CD4-positive, alpha-beta T cell treated with Interleukin-6 at 100 ng/mL for 8 hours (primary cell): ENCODE results near the gene DCHS1.
A peak's percentile ranks its signal among the peaks of the same experiment; 100 is the strongest.

Experiments used
- DNase-seq: peaks from one replicate; pipeline ENCODE4 v3.0.0-alpha.2; 2020; ENCODE audit warnings: mixed read lengths, low spot score

DCHS1 gene

DNA sequence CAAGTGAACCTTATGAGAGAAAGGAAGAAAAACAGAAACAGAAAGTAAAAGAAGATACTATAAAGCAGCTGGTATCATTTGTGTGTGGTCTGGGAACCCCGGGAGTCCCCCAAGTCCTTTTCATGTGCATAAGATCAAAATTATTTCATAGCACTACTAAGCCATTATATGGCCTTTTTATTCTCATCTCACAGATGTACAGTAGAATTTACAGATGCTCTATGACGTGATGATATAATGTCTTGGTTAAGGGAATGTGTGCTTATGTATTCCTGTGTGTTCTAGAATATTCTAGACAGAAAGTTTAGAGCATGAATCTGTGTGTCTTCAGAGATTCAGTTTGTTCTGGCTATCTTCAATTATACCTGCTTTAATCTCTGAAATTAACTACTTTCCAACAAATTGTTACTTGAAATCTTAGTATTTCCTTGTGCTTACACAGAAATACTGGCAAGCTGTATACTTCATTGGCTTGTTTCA lies 27.8 kb downstream of the DCHS1 start:
- DNase-seq, result peak; percentile 29

DNA sequence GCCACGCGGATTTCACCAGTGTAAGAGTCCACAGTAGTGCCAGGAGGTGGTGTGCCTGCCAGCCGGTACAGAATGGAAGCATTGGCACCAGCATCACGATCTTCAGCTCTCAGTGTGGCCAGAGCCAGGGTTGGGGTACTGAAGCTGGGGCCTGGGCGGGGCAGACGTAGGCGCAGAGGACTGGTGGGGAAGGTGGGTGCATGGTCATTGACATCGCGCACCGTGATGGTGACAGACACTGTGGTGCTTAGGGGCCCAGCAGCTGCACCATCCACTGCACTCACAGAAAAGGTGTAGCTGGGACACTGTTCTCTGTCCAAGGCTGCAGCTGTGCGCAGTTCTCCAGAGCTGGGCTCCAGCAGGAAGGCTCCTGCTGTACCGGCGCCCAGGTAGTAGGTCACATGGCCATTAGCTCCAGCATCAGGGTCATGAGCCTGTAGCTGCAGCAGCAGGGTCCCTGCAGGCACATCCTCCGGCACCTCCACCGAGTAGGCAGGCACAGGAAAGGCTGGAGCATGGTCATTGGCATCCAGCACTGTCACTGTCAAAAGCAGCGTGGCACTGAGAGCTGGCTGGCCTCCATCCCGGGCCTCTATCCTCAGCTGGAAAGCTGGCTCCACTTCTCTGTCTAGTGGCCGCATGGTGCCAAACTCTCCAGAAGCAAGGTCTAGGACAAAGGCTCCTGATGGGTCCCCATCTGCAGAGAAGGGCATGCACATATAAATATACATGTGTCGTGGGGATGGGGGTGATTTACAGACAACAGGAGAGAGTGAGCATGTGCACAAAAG lies 28.4 kb downstream of the DCHS1 start:
- no peak for DNase-seq

DNA sequence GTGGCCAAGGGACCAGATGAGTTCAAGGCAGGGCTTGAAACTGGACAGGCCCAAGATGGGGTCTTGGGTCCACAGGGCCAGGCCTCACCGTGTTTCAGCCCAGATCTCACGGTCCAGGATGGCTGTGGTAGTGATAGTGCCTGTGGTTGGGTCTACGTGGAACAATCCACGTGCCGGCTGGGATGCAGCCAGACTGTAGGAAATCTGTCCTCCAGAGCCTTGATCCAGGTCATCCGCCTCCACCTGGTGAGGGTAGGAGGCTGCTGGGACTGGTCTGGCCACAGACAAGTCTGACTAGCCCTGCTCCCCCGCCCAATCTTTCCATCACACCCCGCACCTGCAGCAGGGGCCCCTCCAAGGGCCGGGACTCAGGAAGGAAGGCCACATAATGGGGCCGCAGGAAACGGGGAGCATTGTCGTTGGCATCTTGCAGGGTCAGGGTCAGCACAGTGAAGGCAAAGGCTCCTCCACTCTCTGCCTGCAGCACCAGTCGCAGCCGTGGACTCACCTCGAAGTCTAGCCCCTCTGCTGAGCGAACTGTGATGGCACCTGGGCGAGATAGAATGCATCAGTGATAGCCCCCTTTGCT lies 29.7 kb downstream of the DCHS1 start:
- no peak for DNase-seq

DNA sequence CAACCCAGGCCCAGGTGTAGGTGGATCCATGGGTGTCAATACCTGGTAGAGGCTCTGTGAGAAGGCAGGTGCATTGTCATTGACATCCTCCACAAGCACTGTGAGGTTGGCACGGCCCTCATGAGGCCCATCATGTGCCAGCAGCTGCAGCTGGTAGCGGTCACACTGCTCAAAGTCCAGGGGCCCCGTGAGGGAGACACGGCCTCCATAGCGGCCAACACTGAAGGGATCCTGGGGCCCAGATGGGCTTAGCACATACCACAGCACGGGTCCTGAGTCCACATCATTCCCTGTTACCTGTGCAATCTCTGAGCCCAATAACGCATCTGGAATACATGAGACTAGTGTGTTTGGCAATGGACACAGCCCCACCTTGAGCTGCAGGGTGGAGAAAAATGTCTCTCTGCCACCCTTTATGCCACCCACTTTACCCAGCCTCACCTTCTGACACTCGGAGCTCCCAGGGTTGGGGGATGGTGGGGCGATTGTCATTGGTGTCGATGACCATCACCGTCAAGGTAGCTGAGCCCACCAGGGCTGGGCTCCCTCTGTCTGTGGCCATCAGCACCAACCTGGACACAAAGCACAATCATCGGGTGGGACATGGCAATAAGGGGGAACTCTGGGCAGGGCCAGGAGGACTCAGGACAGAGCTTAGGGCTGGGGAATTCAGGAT lies 30.3 kb downstream of the DCHS1 start:
- no peak for DNase-seq

DNA sequence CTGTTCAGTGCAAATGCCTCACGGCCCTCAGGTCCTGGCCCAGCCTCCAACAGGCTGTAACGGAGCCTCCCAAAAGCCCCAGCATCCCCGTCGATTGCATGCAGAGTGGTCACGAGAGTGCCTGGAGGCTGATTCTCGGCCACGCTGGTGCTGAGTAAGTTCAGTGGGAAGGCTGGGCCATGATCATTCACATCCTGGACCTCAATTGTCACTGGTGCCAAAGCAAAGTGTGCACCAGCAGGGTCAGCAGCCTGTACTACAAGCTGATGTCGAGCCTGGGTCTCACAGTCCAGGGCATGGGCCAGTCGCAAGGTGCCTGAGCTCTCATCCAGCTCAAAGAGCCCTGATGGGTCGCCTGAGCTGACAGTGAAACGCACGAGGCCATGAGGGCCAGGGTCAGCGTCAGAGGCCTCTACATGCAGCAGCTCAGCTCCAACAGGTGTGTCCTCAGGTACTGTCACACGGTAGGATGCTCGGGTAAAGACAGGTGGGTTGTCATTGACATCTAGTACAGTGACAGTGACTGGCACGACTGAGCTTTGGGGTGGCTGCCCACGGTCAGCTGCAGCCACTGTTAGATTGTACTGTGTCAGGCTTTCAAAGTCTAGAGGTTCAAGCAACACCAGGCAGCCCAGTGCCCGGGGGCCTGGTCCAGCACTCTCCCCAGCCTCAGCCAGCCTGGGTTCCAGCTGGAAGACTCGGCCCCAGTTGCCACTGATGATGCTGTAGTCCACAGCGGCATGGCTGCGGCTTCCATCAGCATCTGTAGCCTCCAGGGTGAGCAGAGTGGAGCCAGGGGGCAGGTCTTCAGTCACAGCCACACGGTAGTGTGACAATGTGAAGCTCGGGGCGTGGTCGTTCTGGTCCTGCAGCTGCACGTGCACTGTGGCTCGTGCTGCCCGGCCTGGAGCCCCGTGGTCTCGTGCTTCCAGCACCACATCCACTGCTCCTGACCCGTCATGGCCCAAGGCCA lies 31.9 kb downstream of the DCHS1 start:
- DNase-seq, result no peak

DNA sequence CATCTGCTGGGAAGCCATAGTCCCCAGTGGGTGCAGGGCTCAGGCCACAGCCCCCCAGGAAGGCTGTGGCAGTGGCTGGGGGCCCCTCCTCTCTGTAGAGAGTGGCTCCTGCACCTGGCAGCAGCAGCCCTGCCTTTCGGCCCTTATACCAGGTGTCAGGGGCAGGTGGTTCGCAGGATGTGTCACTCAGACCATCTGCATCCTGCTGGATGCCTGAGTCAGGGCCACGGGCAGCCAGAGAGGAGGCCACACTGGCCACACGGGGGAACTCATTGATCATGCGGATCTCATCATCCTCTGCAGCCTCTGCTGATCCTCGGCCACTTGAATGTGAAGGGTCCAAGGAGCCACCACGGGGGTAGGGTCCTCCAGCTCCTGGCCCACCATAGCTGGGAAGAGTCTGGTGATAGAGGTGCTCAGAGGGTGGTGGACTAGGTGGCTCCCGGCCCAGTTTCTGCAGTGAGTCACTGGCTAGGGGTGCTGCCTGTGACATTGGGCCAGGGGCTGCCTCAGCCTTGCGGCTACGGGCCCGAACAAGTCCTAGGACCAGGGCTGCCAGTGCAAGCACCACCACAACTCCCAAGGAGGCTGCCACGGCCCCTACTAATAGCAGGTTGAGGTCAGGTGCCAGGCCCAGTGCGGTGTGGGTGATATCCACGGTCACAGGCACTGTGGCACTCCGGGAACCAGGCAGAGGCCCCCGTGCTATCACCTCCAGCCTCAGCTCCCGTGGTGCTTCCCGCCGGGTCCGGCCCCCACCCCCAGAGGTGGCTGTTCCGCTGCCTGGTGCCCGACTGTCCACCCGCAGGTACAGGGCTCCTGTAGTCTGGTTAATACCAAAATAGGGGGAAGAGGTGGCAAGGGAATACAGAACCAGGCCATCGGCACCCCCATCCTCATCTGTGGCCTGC lies 33.1 kb downstream of the DCHS1 start:
- no peak for DNase-seq

DNA sequence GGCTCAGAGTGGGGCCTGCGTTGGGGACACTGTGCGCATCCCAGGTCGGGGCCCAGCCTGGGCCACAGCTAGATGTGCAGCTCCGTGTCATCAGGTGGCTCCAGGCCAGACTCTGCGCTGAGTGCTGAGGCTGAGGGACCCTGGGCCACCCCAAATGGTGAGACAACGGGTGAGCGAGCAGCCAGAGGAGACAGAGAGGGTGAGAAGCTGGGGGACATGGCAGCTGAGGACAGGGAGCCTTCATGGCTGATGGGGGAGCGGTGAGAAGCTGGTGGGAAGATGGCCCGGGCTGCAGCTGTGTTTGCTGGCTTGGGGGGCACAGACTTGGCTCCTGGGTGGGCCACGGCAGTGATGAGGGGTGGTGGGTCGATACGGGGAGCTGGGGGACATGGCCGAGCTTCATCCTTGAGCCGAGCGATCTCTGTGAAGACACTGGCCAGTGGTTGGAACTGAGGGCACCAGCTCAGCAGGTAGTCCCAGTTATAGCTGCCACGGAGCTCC lies 33.8 kb downstream of the DCHS1 start:
- no peak for DNase-seq

DNA sequence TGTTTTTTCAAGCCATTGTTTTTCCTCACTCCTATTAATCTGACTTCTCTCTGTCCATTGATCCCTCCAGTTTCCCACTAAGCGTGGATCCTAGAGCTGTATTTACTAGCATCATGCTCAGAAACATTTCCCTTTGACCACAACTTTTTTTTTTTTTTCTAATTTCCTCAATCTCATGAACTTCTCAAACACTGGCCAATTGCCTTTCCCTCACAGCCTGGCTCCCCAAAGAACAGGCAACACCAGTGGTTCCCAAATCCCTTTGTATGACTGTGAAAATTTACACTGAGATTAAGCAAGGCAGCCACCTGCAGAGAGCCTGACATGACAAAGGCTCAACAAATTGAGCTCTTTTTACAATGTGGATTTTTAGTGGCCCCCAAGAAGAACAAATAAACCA lies 35.0 kb downstream of the DCHS1 start:
- DNase-seq, result no peak

DNA sequence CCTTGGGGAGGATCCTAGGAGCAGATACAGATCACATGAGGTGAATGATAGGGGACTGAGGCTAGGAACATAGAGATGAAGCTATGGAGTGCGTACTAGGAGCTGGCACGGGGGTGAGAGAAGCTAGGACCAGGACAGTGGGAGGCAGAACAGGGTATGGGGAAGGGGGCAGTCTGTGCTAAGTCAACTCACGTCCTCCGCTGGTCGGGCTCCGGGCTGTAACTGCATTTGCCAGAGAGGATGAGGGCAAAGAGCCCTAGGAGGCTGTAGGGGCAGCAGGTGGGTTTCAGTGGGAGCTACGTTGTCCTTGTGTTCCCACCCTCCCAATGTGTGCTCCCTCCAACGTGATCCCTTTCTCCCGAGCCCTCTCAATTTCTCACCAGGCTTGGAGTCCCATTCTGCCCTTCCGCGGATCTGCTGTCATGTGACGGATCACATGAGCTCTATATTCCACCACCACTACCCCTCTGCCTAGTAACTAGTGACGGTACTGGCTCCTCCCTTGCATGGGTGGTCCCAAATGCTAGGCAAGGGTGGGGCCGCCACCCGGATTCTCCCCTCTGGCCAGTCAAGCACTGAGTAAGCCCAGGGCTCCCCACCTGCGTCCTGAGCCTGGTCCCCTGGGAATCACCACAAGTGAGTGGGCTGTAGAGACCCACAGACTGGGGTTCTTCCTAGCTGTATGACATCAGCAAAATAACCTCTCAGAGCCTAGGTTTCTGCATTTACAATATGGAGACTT lies 36.4 kb downstream of the DCHS1 start, which contains the start of gene TPP1:
Gene TPP1 (minus strand): TSS at position 419 of the 742 bp plus-strand sequence. CDS start 22 bp downstream, at position 397.
- peak; percentile 89 for DNase-seq

DNA sequence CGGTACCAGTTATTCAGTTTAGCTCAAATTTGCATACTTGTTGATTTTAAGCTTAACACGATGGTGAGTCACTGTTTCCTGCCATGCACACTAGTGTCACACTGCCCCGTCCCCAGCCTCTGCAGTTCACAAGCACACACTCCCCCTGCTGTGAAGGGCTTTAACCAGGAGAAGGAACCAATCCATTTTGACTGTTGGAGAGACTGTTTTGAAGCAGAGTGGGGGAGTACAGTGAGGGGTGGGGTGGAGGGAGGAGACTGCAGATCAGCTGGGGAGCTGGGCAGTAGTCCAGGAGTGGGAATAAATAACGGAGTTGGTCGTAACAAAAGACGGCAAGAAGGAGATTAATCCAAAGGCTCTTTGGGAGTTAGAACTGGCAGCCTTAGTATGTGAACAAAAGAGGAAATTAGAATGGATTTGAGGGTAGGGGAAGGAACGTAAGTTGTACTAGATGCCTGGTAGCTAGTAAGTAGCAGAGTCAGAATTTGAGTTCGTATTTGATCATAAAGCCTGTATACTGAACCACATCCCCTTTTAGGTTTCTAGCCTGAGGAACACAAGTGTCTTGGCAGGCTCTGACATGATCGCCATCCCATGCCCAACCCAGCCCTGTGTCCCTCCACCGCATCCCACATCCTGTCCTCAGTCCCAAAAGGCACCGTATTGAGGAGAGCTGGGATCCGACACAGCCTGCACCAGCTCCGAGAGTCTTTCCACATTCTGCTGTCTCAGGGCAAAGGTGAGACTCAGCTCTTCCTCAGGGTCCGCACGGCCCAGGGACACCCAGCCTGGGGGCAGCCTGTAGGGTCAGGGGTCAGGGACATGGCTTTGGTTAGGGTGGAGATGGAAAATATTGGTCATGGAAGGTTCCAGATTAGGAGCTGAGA lies 37.2 kb downstream of the DCHS1 start:
- DNase-seq, result peak; percentile 80

DNA sequence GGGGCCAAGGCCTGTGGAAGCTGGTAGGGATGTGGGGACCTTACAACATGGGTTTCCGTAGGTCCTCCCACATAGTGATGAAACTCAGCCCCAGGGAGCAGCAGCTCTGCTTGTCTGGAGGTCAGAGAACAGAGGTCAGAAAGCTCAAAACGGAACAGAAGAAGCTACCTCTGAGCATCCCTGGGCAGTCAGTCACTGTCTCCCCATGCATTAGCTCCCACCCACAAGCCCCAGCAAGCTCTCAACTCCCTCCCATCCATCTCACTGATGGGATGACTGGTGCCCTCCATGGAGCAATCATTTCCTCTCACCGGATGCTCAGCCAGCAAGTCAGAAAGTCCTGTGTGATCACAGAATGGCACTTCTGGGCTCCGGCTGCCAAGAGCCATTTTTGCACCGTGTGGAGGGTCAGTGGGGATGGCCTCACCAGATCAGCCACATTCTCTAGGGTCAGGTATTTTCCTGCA lies 38.3 kb downstream of the DCHS1 start:
- no peak for DNase-seq

DNA sequence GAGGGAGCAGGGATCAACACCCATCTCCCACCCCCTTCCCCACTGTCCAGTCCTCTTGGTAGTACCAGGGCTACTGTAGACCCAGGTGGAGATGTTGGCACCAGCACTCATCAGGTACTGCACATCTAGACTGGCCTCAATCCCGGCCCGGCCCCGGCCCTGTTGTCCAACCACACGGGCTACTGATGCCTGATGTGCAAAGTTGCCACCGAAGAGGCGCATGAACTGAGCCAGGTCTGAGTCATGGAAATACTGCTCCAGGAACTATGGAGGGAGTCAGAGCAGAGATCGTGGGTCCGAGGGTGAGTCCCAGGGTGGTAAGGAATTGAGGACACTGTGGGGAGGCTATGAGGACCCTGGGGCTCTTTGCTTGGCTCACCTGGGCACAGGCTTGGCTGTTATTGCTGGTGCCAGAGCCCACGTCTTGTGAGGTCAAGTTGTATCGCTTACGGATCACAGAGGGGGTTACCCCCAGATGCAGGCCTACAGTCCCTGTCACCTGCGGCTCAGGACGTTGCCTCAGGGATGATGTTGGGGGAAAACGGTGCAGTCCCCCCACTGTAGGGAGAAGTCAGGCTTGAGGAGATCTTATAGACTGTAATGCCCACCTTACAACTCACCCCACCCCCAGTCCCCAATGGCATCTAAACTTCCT lies 38.9 kb downstream of the DCHS1 start:
- DNase-seq, result no peak

DNA sequence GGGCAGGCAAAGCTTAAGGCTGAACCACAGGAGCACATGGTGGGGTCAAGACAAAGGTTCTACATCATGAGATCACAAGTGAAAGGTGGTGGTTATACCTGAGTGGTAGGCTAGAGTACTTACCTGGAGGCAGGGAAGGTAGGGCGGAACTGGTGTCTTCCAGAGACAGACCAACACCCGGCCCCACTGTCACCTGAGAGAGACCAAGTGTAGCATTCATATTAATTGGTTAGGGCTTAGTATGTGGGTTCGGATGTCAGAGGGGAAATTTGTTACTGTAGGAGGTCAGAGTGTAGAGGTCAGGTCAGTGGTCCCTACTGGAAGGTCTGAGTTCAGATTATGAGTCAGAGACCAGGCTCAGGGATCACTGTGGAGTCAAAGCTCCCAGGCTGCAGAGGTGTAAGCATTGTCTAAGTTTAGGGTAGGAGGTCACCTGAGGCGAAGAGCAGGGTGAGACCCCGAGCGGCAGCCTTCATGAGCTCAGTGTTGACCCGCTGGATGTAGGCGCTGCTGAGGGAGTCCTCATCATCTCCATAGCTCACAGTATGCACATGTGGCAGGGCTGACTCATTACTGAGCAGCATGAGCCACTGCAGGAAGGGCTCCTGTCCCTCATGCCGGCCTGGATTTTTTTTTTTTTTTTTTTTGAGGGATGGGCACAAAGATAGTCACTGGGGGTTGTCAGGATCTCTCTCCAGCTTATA lies 39.6 kb downstream of the DCHS1 start:
- no peak for DNase-seq

DNA sequence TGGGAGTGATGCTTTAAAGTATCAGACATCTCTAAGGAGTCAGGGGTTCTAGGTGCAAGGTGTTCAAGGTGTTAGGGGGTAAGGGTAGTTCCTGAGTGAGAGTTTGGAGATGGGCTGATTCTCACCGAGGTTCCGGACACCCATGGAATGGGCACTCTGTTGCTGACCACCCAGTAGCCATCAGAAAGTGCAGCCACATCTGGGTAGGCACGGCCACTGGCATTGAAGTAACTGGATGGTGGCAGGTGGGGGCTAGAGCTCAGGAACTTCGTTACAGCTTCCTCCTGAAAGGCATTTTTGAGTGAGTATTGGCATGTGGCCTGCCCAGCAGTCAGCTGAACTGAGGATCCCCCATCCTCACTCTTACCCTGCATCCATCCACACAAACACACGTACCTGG lies 40.6 kb downstream of the DCHS1 start:
- DNase-seq, result no peak

DNA sequence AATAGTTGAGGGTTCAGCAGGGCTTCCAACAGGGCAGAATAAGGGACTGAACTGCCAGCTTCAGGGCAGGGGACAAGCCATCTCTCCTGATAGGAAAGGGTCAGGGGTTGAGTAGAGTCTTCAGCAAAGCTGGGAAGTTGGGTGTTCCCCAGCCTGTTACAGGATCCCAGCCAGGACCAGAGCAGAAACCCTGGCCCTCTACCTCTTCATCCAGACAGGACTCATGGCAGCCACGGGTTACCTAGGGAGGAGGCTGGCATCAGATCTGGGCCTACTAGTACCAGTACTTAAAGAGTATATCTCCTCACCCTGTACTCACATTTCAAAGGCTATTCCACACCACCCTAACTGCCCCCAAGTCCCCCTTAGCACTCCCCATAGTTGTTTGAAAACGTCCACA lies 41.2 kb downstream of the DCHS1 start:
- no peak for DNase-seq

DNA sequence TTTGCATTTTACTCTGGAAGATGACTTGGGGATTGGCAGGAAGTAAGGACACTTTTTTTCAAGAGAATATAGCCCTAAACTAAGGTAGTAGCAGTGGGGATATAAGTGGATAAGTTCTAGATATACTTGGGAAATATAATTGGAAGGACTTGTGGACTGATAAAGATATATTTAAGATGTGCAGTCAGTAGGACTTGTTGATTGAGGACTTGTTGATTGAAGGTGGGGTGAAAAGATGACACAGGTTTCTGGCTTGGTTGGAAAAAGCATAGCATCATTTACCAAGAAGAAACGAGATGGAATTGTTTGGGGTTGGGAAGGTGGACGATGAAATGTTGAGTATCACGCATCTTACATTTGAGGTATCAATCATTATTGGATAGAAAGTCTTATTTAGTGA lies 42.1 kb downstream of the DCHS1 start:
- DNase-seq, result no peak

DNA sequence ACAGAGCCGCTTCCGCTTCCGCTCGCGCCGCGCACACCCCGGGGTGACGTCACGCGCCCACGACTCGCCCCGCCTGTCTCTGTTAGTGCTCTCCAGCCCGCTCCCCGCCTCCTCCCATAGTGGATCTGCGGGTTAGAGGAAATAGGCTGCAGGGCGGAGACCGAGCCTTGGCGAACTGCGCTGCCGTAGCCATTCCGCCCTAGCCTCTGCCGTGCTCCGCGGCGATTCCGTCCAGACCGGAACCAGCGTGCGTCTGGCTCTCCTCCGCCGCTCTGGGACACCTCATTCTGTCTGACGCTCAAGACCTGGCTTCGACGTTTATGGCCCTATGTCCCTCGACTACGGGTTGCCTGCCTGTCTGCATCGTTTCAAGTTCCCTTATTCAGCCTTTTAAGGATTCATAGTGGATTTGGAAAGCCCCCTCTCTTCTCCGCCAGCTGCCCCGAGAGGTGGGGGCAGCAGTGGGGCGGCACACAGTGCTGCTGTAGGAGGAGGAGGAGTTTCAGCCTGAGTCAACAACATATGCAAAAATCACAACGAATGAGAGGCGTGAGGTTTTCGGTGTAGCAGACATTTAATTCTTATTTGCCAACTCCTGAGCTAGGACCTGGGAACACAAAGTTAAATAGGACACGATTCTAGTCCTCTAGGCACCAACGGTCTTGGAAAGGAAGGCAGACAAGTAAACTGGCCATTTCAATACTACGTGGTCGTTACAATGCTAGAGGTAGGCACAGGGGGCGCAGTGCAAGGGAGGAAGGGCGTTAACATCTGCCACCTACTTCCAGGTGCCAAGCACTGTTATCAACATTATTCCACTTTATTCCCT lies 43.2 kb downstream of the DCHS1 start, which contains the start of gene TAF10:
Gene TAF10 (minus strand): TSS at position 4 of the 829 bp plus-strand sequence. CDS start 27 bp downstream, outside the sequence.
- DNase-seq, result peak; percentile 96
